HUES48 (cell line): ENCODE results near the gene IL3.

Experiments used
- H3K27ac ChIP-seq: one replicate; pipeline ENCODE4 v1.7.0; 2013; ENCODE audit warnings: low read depth, low read length, inconsistent platforms
- H3K27me3 ChIP-seq: 2 replicates; pipeline ENCODE4 v1.6.1; 2013; ENCODE audit warnings: mild to moderate bottlenecking, low read length; ENCODE audit not compliant: control insufficient read depth, insufficient read depth
- H3K36me3 ChIP-seq: 2 replicates; pipeline ENCODE4 v1.6.1; 2013; ENCODE audit warnings: low read length; ENCODE audit not compliant: control insufficient read depth, insufficient read depth
- H3K4me1 ChIP-seq: 2 replicates; pipeline ENCODE4 v1.6.1; 2013; ENCODE audit warnings: mild to moderate bottlenecking, low read length; ENCODE audit not compliant: control insufficient read depth, insufficient read depth
- H3K4me3 ChIP-seq: 2 replicates; pipeline ENCODE4 v1.5.1; 2013; ENCODE audit warnings: mild to moderate bottlenecking, low read depth, low read length
- H3K9ac ChIP-seq: 2 replicates; pipeline ENCODE4 v1.6.1; 2013; ENCODE audit warnings: mild to moderate bottlenecking, low read depth, low read length, moderate library complexity
- H3K9me3 ChIP-seq: 2 replicates; pipeline ENCODE4 v1.6.1; 2013; ENCODE audit warnings: low read length; ENCODE audit not compliant: control insufficient read depth, insufficient read depth

IL3 gene

GRCh38 chr5:132074772-132075718 is 14.6 kb downstream of the IL3 start:
- H3K9me3 ChIP-seq = no peaks in the 10 kb centered on the region
- no peak overlapping the region for H3K27ac ChIP-seq
- H3K27me3 ChIP-seq = no peaks in the 10 kb centered on the region
- no peak overlapping the region for H3K4me3 ChIP-seq
- H3K9ac ChIP-seq = no peak overlapping the region
- H3K36me3 ChIP-seq = no peaks in the 10 kb centered on the region
- H3K4me1 ChIP-seq = no peaks in the 10 kb centered on the region

GRCh38 chr5:132075719-132076077 is 15.2 kb downstream of the IL3 start:
- no peak overlapping the region for H3K27ac ChIP-seq
- H3K36me3 ChIP-seq = no peaks in the 10 kb centered on the region
- no peaks in the 10 kb centered on the region for H3K4me1 ChIP-seq
- H3K9ac ChIP-seq = no peak overlapping the region
- no peaks in the 10 kb centered on the region for H3K9me3 ChIP-seq
- H3K27me3 ChIP-seq = no peaks in the 10 kb centered on the region
- H3K4me3 ChIP-seq = no peak overlapping the region

GRCh38 chr5:132076202-132076830 is 15.9 kb downstream of the IL3 start:
- no peaks in the 10 kb centered on the region for H3K36me3 ChIP-seq
- H3K4me1 ChIP-seq = no peaks in the 10 kb centered on the region
- H3K4me3 ChIP-seq = no peak overlapping the region
- H3K9ac ChIP-seq = no peak overlapping the region
- H3K27me3 ChIP-seq = no peaks in the 10 kb centered on the region
- H3K9me3 ChIP-seq = no peaks in the 10 kb centered on the region
- no peak overlapping the region for H3K27ac ChIP-seq

DNA sequence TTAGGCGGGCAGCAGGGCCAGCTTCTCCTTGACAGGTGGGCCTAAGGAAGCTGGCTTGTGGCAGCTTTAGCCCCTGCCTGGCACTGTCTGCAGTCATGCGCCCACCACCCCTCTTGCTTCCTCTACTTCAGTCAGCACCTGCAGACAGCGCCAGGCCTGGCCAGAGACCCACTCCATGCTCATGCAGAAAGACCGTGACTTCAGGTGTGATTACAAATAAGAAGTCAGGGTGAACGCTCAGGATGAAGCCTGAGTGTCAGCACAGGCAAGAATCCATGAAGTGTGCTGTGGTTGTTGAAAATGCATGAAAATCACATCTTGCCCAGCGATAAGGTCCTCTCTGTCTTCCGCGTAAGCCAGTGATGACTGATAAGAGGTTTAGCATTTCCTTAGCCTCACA is 16.5 kb downstream of the IL3 start:
- H3K4me1 ChIP-seq = no peaks in the 10 kb centered on the region
- no peaks in the 10 kb centered on the region for H3K9me3 ChIP-seq
- H3K27ac ChIP-seq = no peak overlapping the region
- H3K9ac ChIP-seq = no peak overlapping the region
- H3K36me3 ChIP-seq = no peaks in the 10 kb centered on the region
- H3K4me3 ChIP-seq = no peak overlapping the region
- H3K27me3 ChIP-seq = no peaks in the 10 kb centered on the region

- H3K27me3 ChIP-seq = no peaks in the 10 kb centered on the region
- H3K9ac ChIP-seq = no peak overlapping the region
- no peak overlapping the region for H3K27ac ChIP-seq
- no peaks in the 10 kb centered on the region for H3K4me1 ChIP-seq
- H3K36me3 ChIP-seq = no peaks in the 10 kb centered on the region
- H3K9me3 ChIP-seq = no peaks in the 10 kb centered on the region
- H3K4me3 ChIP-seq = no peak overlapping the region
Observed at GRCh38 chr5:132079081-132079480, 18.6 kb downstream of the IL3 start.

DNA sequence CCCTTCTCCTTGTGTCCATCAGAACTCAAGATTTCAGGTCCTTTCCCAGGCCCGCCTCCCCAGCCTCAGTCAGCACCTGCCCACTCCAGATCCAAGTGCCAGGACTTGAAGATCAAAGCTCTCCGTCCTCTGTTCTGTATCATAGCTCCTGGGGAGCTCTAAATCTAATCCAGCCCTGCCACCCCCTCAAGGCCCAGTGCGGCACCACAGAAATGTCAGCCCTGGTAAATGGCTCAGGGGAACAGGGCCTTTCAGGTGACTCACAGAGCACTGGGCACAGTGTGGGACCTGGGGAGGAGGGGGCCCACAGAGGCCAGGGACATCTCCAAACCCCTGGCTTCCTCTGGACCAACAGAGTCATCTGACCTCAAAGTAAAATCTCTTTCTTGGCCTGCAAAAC is 19.2 kb downstream of the IL3 start:
- Histone ChIP-seq H3K9me3 (no peaks in the 10 kb centered on the region), H3K36me3 (no peaks in the 10 kb centered on the region), H3K27me3 (no peaks in the 10 kb centered on the region), H3K4me1 (no peaks in the 10 kb centered on the region), H3K27ac (no peak overlapping the region), H3K9ac (no peak overlapping the region), H3K4me3 (no peak overlapping the region)

GRCh38 chr5:132080595-132080994 is 20.1 kb downstream of the IL3 start:
- H3K9me3 ChIP-seq = no peaks in the 10 kb centered on the region
- H3K27me3 ChIP-seq = no peaks in the 10 kb centered on the region
- H3K4me3 ChIP-seq = no peak overlapping the region
- no peaks in the 10 kb centered on the region for H3K4me1 ChIP-seq
- no peak overlapping the region for H3K27ac ChIP-seq
- no peak overlapping the region for H3K9ac ChIP-seq
- no peaks in the 10 kb centered on the region for H3K36me3 ChIP-seq

DNA sequence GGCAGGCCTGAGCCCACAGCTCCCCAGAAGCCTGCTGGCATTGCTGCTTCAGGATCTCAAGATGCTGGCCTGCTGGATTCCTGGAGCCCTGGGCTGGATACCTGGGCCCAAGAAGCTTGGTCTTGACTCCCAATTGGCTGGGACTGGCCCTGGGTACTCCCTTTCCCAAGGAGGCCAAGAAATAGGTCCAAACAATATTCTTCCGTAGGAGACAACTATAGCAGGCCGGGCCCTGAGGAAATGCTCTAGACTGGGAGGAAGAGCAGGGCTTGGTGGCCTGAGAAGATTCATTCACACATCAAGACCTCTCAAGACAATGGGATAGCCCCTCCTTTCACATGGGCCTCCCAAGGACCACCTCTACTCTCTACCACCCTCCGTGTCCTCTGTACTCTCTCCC is 21.0 kb downstream of the IL3 start:
- Histone ChIP-seq H3K9me3 (no peaks in the 10 kb centered on the region), H3K9ac (no peak overlapping the region), H3K36me3 (no peaks in the 10 kb centered on the region), H3K4me3 (no peak overlapping the region), H3K27ac (no peak overlapping the region), H3K4me1 (no peaks in the 10 kb centered on the region), H3K27me3 (no peaks in the 10 kb centered on the region)

GRCh38 chr5:132082329-132083023 is 22.0 kb downstream of the IL3 start:
- Histone ChIP-seq H3K4me3 (no peak overlapping the region), H3K27ac (no peak overlapping the region), H3K9ac (no peak overlapping the region), H3K36me3 (no peaks in the 10 kb centered on the region), H3K9me3 (no peaks in the 10 kb centered on the region), H3K4me1 (no peaks in the 10 kb centered on the region), H3K27me3 (no peaks in the 10 kb centered on the region)

GRCh38 chr5:132083071-132083678 is 22.7 kb downstream of the IL3 start:
- Histone ChIP-seq H3K9me3 (no peaks in the 10 kb centered on the region), H3K27me3 (no peaks in the 10 kb centered on the region), H3K36me3 (no peaks in the 10 kb centered on the region), H3K9ac (no peak overlapping the region), H3K4me1 (no peaks in the 10 kb centered on the region), H3K27ac (no peak overlapping the region), H3K4me3 (no peak overlapping the region)
